ENCODE data around the gene WBP2.
"Not testable (repeated sequence)": the region's sequence is repeated elsewhere in the genome, so short reads cannot be mapped to it uniquely, and the experiment has no call there.

The WBP2 gene

DNA sequence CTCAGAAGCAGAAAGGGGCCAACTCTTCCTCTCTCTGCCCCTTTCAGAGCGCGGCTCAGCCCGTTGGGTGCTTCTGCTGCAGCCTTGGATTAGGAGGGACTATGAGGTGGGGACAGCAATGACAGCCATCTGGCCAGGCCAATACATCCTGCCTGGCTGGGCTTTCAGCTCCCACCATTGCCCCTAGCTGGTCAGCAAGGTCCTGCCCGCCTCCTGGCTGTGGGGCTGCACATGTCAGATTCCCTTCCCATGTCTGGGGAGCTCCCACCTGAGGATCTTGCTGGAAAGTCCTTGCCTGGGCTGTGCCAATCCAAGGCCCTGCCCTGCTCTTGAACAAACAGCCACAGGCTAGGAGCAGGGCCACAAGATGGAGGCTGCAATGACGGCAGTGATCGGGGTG, 33.3 kb upstream of the WBP2 start:
- no peak for DNase-seq

DNA sequence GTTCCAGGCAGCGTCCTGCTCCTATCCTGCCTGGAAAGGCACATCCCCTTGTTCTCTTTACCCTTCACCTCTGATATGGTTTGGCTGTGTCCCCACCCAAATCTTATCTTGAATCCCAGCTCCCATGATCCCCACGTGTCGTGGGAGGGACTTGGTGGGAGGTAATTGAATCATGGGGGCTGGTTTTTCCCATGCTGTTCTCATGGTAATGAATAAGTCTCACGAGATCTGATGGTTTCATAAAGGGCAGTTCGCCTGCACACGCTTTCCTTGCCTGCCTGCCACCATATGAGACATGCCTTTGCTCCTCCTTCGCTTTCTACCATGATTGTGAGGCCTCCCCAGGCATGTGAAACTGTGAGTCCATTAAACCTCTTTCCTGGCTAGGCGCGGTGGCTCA, 30.7 kb upstream of the WBP2 start:
- not testable (repeated sequence) for DNase-seq

DNA sequence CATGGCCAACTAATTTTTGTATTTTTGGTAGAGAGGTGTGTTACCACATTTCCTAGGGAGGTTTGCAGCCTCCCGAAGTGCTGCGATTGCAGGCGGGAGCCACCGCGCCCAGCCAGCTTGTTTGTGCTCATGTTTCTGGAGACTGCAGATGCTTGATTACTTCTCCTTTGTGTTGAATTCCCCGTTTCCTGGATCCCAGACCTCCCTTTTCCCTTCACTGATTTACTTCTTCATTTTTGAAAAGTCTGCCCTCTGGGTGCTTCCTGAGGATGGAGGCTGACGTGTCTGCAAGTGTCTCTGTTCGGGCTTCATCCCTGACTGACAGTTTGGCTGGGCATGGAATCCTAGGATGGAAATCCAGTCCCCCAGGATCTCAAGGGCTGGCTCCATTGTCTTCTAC, 30.3 kb upstream of the WBP2 start:
- no peak for DNase-seq

DNA sequence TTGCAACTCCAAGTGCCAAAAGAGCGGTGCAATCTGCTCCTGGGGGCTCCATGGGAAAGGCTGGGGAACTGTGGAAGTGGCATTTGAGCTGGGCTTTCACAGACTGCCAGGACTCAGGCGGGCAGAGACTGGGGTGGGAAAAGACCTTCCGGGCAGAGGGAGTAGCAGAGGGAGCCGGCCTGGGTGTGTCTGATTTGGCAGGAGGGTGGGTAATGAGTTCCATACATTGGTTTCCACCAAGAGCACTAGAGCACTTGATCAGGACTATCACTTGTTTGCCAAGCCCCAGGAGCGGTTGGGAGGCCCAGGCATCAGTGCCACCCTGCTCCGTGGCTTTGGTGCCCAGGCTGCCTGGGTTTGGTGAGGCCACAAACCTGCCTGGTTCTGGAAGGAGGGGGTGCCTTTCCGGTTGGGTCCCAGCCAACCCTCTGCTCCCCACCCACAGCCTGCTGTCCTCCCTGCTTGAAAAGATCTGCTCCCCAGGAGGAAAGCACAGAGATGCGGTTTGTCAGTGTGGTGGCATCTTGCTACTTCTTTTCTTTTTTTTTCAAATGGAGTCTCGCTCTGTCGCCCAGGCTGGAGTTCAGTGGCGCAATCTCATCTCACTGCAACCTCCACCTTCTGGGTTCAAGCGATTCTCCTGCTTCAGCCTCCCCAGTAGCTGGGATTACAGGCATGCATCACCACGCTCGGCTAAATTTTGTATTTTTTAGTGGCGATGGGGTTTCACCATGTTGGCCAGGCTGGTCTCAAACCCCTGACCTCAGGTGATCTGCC, 26.7 kb upstream of the WBP2 start:
- DNase-seq = no peak

DNA sequence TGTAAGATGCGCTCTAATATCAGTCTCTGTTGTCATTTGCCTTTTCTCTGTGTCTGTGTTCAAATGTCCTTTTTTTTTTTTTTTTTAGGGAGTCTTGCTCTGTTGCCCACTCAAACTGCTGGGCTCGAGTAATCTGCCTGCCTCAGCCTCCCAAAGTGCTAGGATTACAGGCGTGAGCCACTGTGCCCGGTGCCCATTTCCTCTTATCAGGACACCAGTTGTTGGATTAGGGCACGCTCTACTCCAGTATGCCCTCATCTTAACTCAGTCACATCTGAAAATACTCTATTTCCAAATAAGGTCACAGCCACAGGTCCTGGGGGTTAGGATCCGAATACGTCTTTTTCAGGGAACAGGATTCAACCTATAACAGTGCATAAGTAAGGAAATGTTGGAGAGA, 25.1 kb upstream of the WBP2 start:
- DNase-seq = no peak

DNA sequence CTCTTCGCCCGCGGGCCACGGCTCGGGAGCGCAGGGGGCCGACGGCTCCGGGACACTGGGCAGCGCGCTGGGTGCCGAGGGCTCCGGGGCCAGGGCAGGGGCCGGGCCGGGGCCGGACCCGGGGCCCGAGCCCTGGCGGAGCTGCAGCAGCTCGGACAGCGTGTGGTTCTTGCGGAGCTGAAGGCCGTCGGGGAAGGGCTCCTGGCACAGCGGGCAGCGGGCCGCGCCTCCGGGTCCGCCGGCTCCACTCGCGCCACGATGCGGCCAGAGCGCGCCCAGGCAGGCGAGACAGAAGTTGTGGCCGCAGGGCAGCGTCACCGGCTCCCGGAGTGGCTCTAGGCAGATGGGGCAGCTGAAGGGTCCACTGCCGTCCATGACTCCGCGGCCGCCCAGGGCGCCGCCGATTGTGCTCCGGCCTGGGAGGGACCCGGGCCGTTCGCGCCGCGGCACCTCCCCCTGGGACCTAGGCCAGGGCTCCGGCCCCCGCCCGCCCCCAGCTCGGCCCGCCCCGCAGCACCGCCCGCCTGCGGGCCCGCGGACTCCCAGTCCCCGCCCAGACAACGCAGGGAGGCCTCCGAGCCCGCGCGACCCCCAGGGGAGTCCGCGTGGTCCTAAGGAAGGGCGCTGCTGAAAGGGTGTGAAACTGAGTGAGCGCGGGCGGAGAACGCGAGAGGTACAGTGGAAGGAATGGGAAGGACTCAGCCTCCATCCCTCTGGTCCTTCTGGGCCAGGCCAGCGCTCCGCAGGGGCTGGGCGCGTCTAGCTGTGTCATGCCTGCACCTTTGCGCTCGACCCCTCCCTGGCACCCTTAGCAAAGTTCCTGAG, 23.3 kb upstream of the WBP2 start, which contains the start of gene TRIM47:
TRIM47 (minus strand) TSS at position 408 of the 825 bp plus-strand sequence; CDS start at position 375, 33 bp downstream.
- DNase-seq = no peak

DNA sequence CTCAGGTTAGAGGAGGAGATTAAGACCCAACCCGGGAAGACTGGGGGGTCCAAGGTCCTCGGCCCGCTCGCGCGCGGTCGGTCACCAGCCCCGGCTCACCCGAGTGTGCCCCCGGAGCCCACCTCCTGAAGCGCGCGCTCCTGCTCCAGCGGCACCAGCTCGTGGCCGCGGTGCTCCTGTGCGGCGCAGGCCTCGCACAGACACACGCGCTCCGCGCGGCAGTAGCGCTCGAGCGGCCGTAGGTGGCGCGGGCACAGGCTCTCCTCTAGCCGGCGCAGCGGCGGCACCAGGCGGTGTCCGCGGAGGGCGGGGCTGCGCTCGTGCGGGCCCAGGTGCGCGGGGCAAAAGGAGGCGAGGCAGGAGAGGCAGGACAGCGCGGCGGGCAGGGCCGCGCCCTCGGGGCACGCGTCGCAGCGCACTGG, 22.6 kb upstream of the WBP2 start:
- peak; percentile 76 for DNase-seq

DNA sequence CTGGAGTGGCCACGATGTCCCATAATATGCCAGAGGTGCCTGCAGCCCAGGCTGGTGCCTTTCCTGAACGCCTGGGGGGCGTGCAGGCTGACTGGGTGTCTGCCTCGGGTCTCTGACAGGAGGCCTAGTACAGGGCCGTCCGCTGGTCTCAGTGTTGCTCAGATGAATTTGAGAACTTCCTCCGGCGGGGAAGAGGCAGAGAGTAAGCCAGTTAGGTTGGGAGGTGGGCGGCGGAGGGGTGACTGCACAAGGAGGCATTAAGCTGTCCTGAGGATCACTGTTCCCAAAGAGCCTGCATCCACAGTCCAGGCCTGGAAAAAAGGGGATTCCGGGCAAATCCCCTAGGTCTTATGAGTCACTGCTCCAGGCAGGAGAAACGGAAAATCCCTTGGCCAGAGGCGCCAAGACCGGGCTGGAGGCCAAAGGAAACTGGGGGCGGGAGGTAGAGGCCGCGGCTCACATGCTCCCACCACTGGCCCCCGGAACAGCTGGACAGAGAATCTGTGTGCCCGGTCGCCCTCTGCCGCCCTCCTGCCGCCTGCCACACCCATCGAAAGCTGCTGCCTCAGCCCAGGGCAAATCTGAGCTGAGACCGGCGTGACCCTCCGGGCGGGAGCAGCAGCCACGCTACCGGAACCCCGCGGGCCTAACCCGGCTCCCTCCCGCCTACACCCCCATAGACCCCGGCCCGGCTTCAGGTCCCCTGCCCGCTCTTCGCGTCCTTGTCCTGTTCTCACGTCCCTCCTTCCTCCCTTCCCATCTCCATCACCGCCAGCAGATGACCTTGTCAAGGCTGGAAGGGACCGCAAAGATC, 22.0 kb upstream of the WBP2 start:
- DNase-seq = peak; percentile 37

DNA sequence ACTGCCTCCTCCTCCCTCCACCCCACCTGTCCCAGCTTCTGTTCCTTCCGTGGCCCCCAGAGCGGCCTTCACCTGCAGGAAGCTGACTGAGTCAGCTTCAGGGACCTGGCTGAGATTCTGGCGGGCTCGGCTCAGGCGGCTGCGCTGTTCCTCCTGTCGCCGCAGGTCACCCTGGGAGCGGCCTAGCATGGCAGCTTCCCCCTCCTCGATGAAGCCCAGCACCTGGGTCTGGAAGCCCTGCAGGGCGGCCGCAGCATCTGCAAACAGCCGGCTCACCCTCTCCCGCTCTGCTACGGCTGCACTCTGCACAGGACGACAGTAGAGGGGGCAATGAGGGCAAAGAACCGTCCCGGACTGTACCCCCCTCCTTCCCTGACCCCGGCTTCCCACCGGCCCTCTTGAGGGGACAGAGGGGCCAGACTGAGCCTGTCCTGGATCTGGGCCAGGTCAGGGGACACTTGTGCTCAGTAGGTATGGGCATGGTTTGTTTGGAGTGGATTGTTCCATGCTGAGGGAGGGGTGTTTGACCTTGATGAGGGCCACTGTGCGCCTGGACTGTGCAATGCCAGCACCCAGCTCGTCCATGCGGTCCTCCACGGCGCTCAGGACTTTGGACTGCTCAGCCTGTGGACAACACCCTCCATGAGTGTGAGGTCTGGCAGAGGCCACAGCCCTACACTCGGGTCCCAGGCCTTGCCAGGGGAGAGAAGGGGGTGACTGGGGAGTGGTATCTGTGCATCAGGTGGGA, 21.2 kb upstream of the WBP2 start:
- DNase-seq = peak; percentile 61

DNA sequence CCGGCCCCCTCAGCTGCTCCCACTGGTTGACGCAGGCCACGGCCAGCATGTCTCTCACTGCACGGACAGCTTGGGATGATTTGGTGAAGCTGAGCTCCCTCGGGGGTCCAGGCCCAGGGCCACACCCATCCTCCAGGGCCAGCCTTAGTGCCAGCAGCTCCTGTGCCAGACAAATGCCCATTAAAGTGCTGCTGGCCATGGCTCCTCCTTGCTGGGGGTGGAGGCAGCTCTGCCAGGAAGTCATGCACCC, 20.7 kb upstream of the WBP2 start:
- no peak for DNase-seq

DNA sequence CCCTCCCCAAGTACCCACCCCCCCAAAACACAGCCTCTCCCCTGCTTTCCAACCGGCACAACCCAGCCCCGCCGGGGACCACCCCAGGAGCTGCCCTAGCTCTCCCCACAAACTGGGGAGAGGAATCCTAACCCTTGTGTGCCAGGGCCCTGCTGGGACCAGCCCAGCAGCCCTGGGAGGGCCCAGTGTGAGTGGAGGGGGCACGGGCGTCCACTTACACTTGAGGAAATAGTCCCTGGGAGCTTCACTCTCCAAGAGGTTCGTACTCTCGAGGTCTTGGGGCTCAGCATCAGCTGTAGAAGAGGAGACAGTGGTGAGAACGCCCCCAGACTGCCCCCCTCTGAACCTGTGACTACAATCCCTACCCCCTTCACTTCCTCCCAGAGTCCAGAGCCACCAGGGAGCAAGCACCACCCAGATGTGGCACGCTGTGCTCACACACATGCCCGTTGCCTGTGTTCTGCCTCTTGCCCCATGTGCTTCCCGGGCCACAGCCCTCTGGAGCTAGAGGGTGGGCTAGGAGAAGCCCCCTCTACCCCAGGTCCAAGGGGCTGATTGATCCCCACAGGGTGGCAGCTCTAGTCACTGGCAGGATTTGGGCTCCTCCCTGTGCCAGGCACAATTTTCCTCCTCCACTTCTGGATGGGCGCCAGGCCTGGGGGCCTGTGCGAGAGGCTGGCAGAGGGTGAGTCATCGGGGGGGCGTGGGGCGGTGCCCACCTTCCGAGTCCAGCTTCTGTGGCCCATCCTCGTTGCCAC, 20.2 kb upstream of the WBP2 start:
- no peak for DNase-seq

DNA sequence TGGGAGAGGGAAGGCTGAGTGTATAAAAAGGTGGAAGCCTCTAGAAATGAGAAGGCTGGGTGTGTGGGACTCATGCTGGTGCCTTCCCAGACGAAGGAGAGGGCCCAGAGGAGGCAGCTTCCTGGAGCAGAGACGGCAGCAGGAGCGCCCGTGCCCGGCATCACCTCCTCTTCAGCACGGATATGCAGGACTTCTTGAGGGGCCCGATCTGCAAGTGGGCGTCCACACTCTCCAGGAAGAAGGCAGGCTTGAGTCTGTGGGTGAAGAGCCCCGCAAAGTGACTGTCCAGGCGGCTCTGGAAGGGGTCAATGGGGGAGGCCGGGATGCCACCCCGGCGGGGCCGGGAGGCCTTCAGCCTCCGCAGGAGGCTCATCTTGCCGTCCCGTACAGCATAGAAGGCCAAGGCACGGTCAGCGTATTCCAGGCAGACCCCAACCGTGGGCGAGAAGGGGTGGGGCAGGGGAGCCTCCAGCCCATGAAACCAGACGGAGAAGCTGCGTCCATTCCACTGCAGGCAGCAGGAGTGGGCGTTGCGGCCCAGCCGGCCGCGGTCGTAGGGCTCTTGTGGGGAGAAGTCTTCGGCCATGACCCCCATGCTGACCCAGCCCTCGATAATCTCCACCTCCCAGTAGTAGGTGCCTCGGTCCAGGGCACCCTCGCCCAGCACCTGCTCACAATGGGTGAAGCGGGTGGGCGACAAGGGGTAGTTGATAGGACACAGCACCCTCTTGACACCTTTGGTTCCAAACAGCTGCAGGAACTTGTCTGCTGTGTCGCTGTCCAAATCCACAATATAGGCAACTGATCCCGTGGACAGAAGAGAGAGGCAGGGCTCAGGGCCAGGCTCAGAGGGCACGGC, 19.4 kb upstream of the WBP2 start:
- DNase-seq = no peak

DNA sequence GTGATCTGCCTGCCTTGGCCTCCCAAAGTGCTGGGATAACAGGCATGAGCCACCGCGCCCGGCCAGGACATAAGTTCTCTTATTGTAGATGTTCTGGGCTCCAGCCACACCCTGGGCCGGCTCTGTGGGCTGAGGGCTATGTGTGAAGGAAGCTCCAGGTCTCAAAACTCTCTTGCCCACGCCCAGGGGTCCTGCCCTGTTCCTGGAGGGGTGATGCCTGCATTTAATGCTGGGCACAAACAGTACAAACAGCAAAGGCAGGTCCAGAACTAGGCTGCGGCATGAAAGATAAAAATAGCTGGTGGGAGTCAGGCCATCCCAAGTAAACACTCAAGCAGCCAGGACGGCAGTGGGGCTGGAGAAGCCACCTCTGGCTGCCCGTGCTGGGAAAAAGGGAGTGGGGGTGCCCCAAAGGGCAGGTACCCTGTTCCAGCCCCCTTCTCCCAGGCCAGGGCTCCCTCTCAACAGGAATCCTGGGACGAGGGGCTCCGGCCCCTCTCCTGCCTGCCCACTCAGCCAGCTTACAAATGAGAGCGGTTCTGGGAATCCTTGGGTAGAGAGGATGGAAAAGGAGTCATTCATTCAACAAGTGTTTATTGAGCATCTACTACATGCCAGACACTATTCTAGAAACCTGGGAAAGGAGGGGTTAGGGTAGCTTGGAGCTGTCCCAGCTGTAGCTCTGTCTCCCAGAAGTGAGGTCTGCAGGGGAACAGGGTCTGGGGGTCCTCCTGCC, 18.6 kb upstream of the WBP2 start:
- DNase-seq = no peak

DNA sequence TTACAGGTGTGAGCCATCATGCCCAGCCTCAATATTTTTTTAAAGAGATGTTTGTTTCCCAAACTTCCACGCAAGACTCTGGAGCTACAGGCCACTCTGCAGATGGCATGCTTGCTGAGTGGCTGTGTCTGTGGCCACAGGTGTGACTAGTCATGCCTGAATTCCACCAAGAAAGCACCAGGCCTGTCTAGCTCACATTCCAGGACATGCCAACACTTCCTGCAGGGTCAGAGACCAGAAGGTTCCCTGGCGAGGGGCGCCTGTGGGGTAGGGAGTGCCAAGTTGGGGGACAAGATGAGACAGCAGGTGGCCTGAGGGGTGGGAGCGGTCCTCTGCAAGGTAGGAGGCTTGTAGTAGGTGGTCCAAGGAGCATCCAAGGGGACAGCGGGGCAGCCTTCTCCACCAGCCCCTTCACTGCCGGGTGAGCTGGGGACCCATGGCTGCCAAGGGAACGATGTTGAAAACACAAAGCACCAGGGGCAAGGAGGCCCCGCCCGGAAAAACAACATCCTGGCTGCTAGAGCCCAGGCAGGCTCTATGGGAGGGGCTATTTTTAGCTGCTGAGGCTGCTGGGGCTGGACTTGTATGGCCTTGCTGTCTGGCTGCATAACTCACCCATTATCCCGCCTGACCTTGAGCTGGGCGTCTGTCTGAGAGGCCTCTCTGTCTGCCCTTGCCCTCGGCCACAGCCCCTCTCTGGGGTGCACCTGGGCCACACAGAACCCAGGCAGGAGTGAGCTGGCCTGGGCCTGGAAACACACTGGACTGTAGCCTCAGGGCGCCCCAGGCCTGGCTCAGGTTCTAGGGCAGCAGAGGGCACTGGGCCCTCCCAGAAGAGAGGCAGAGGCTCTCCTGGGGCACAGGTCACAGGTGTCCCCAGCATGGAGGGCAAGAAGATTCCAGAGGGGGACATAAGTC, 17.6 kb upstream of the WBP2 start:
- DNase-seq = peak; percentile 26

DNA sequence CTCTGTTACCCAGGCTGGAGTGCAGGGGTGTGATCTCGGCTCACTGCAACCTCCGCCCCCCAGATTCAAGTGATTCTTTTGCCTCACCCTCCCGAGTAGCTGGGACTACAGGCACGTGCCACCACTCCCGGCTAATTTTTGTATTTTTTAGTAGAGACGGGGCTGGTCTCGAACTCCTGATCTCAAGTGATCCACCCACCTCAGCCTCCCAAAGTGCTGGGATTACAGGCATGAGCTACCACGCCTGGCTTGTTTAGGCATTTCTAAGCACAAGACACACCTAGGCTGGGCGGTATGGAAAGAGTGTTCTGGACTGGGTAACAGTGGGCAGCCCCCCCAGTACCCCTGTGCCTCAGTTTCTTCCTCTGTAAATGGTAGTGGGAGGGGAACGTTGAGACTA, 15.1 kb upstream of the WBP2 start:
- DNase-seq = not testable (repeated sequence)

DNA sequence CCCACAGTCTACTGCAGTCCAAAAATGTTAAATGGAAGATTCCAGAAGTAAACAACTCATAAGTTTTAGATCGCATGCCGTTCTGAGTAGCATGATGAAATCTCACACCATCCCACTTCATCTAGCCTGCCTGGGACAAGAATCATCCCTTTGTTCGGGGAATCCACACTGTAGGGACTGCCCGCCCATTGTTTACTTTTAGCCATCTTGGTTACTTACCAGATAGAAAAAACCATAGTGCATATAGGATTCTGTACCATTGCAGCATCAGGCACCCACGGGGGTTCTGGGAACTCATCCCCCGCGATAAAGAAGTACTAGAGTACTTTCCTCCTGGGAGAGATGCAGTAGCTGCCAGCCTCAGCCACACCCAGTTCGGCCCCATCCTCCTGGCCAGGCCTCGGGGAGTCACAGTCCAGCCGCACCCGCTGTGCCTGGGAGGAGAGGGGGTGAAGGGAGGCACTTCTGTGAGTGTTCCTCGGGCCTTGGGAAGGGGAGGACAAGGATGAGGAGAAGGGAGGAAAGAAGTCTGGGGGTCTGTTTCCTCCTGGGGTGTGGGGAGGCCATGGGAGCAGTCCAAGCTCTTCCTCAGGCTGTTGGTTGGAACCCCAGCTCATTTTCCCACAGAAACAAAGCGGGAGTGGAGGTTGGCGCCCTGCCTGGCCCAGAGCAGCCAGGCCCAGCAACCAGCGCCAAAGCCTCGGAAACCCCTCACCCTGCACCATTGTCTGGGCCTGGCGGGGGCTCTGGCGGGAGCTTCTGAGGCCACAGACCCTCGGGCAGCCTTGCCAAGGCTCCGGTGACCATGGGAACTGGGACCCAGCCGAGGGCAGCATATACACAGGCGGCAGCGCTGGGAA, 14.4 kb upstream of the WBP2 start:
- DNase-seq = no peak

DNA sequence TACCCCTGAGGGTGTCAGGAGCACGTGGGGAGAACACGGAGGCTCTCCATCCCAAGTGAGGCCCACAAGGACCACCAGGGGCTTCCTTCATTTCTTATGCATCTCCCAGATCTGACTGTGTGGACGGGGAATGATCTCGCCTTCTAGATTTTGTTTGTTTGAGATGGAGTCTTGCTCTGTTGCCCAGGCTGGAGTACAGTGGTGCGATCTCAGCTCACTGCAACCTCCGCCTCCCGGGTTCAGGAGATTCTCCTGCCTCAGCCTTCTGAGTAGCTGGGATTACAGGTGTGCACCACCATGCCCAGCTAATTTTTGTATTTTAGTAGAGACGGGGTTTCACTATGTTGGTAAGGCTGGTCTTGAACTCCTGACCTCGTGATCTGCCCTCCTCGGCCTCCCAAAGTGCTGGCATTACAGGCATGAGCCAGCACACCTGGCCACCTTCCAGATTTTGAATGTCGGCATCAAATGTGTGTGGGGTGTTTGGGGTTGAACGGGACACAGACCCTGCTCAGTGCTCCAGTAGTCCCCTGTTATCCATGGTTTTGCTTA, 13.7 kb upstream of the WBP2 start:
- not testable (repeated sequence) for DNase-seq
